Measurements from ENCODE around the gene TSR3.

DNA sequence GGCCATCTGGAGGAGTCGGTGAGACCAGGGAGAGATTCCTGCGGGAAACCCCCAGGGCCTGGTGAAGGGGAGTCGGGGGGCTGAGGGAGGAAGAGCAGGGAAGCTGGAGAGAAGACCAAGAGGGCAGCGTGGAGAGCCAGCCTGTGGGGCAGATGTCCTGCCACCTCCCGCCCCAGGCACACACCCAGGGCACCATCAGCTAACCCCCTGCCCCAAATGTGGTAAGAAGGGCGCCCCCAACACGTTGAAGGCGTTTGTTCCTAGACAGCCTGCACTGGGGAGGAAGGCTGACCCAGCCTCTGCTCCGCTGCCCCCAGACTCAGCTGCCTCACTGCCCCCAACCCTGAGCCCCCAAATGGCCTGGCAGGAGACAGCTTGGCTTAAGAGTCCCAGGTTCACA is 16.9 kb downstream of the TSR3 start:
- TF ChIP-seq, protein P1, sequence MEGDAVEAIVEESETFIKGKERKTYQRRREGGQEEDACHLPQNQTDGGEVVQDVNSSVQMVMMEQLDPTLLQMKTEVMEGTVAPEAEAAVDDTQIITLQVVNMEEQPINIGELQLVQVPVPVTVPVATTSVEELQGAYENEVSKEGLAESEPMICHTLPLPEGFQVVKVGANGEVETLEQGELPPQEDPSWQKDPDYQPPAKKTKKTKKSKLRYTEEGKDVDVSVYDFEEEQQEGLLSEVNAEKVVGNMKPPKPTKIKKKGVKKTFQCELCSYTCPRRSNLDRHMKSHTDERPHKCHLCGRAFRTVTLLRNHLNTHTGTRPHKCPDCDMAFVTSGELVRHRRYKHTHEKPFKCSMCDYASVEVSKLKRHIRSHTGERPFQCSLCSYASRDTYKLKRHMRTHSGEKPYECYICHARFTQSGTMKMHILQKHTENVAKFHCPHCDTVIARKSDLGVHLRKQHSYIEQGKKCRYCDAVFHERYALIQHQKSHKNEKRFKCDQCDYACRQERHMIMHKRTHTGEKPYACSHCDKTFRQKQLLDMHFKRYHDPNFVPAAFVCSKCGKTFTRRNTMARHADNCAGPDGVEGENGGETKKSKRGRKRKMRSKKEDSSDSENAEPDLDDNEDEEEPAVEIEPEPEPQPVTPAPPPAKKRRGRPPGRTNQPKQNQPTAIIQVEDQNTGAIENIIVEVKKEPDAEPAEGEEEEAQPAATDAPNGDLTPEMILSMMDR (IDR thresholded peaks at IDR 0.05), result no peak
- no peak for TF ChIP-seq POLR2A (IDR thresholded peaks at IDR 0.05)
